Gastrocnemius medialis (tissue), 4 donors: Measurements from ENCODE around the gene ZNF366. TPM values are rescaled to one million over a fixed set of nuclear protein-coding genes. Genes with fewer than 3 reads are reported as not detected.

Source experiments
- ATAC-seq, 2 donors: fragments of 150-250 bp; one replicate each; pipeline ENCODE4 v1.9.1; 2016
- DNase-seq, 2 donors: peaks; one replicate each; pipeline ENCODE4 v3.0.0-alpha.2; 2019
- H3K27ac ChIP-seq, 4 donors: fragments of 200-600 bp; sonication (generic); 1 replicate in 1 of 4; 2 replicates in 3 of 4; pipeline ENCODE4 v1.5.1; 2016 to 2018; ENCODE audit warnings: mild to moderate bottlenecking in 2 of 4, moderate library complexity in 1 of 4
- H3K27me3 ChIP-seq, 3 donors: fragments of 200-600 bp; sonication (generic) in 2 of 3; 1 replicate in 1 of 3; 2 replicates in 2 of 3; pipeline versions ENCODE4 v1.5.1 to v1.6.0; 2016 to 2019; ENCODE audit warnings: mild to moderate bottlenecking in 1 of 3, moderate library complexity in 1 of 3
- H3K36me3 ChIP-seq, 2 donors: fragments of 200-600 bp; sonication (generic) in 1 of 2; one replicate each; pipeline ENCODE4 v1.5.1; 2017 to 2018
- H3K4me1 ChIP-seq, 2 donors: fragments of 200-600 bp; sonication (generic) in 1 of 2; one replicate each; pipeline ENCODE4 v1.5.1; 2016 to 2017; ENCODE audit warnings: mild to moderate bottlenecking in 2 of 2
- H3K4me3 ChIP-seq, 4 donors: fragments of 200-600 bp; sonication (generic) in 3 of 4; 1 replicate in 1 of 4; 2 replicates in 3 of 4; pipeline ENCODE4 v1.5.1; 2016 to 2019; ENCODE audit warnings: mild to moderate bottlenecking in 2 of 4
- H3K9me3 ChIP-seq, 3 donors: fragments of 200-600 bp; sonication (generic) in 2 of 3; 1 replicate in 1 of 3; 2 replicates in 2 of 3; pipeline ENCODE4 v1.5.1; 2016 to 2019
- CTCF ChIP-seq, 5 experiments: fragments of 450-650 bp in 3 of 5; fragments of 200-600 bp in 2 of 5; sonication (generic) in 2 of 5; IDR thresholded peaks in 4 of 5; conservative IDR thresholded peaks in 1 of 5; 1 replicate in 4 of 5; 2 replicates in 1 of 5; pipeline ENCODE4 v1.5.1; 2016 to 2019; ENCODE audit warnings: antibody characterized with exemption in 5 of 5, mild to moderate bottlenecking in 3 of 5, moderate library complexity in 3 of 5
- POLR2A ChIP-seq, 2 donors: fragments of 450-650 bp; IDR thresholded peaks; one replicate each; pipeline ENCODE4 v1.6.1; 2017; ENCODE audit warnings: antibody characterized with exemption in 2 of 2, mild to moderate bottlenecking in 2 of 2, moderate library complexity in 2 of 2
- in situ Hi-C, 4 donors: fragments of 200-750 bp; cut with MboI; loops; one replicate each; pipeline versions ENCODE4 v1.15.0 to v1.8.0; 2017; ENCODE audit warnings: low sequenced_read_pairs in 4 of 4
- intact Hi-C: fragments of 100-400 bp; cut with DNase I; formaldehyde crosslinking; loops from one replicate; pipeline ENCODE4 v1.15.1; 2023; ENCODE audit warnings: low total_unique reads
- total RNA-seq, 4 donors: library from RNA; depleted of rRNA; stranded (reverse); fragments of >200 nt; gene quantifications; one replicate each; pipeline versions ENCODE4 v1.1.0 to v1.2.3, GENCODE V29; 2016

The ZNF366 gene
- total RNA-seq, 4 donors from 2014 or later: 2.0 to 5.8 (median 3.0) TPM

DNA sequence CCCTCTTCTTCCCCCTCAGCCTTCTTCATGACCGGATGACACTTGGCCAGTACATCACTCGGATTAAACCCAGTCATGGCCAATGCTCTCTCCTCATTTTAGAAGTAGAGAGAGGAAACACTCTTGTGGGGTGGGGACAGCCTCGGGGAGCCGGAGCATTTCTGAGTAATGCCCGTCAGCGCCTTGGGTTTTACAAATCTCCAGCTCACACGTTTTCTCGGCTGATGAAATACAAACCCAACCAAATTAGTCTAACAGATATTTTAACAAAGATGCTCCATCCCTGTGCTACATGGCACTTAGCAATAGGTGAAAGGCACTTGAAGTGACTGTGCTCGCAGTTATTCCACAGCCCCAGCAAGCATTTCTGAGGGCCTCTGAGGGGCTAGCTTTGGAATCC lies 51.7 kb downstream of the ZNF366 start:
- Histone ChIP-seq H3K4me3 (no peak overlapping the region), H3K9me3 (no peaks in the 10 kb centered on the region), H3K27me3 (no peaks in the 10 kb centered on the region), H3K4me1 (peaks cover 50 to 64% of the 10 kb centered on the region in 2 donors), H3K27ac (peak overlapping the region; percentile 27 to 92 (median 82)), H3K36me3 (no peaks in the 10 kb centered on the region)
- ATAC-seq (no peak), DNase-seq (no peak)
- in situ Hi-C loops: loop anchor here in 1 of 4 donors (10.0 kb wide), 1 partner anchor 51 kb away; no protein-coding TSS in a partner anchor
- intact Hi-C loops: no loop called here
- TF ChIP-seq POLR2A (IDR thresholded peaks at IDR 0.05): no peak
- no peak for TF ChIP-seq CTCF (IDR thresholded peaks at IDR 0.05 in 4 of 5, conservative IDR thresholded peaks at IDR 0.05 in 1 of 5)

- no peak for TF ChIP-seq POLR2A (IDR thresholded peaks at IDR 0.05)
- TF ChIP-seq CTCF (IDR thresholded peaks at IDR 0.05 in 4 of 5, conservative IDR thresholded peaks at IDR 0.05 in 1 of 5): no peak
- in situ Hi-C loops (loop anchor here in 1 of 4 donors (10.0 kb wide), 1 partner anchor 50 kb away; no protein-coding TSS in a partner anchor), intact Hi-C loops (no loop called here)
- H3K27ac ChIP-seq: peak overlapping the region; percentile 27 to 92 (median 82)
- H3K4me1 ChIP-seq: peaks cover 55 to 69% of the 10 kb centered on the region in 2 donors
- H3K4me3 ChIP-seq: no peak overlapping the region
- no peak for ATAC-seq
- no peaks in the 10 kb centered on the region for H3K36me3 ChIP-seq
- no peaks in the 10 kb centered on the region for H3K27me3 ChIP-seq
- no peak for DNase-seq
- no peaks in the 10 kb centered on the region for H3K9me3 ChIP-seq
These were observed 52.2 kb downstream of the ZNF366 start for GRCh38 chr5:72454996-72455395.

- intact Hi-C loops: no loop called here
- Histone ChIP-seq H3K27me3 (no peaks in the 10 kb centered on the region), H3K9me3 (no peaks in the 10 kb centered on the region), H3K4me1 (peaks cover 50 to 67% of the 10 kb centered on the region in 2 donors), H3K4me3 (peak overlapping the region in 1 of 4 donors; percentile 14), H3K36me3 (no peaks in the 10 kb centered on the region), H3K27ac (peak overlapping the region; percentile 82 to 92 (median 88))
- ATAC-seq: no peak
- peak in 1 of 2 donors; percentile 30 for DNase-seq
- in situ Hi-C loops: loop anchor here in 1 of 4 donors (10.0 kb wide), 1 partner anchor 49 kb away; no protein-coding TSS in a partner anchor
- no peak for TF ChIP-seq CTCF (IDR thresholded peaks at IDR 0.05 in 4 of 5, conservative IDR thresholded peaks at IDR 0.05 in 1 of 5)
- TF ChIP-seq POLR2A (IDR thresholded peaks at IDR 0.05): no peak
These were observed 53.9 kb downstream of the ZNF366 start for GRCh38 chr5:72453246-72453775.

- TF ChIP-seq CTCF (IDR thresholded peaks at IDR 0.05 in 4 of 5, conservative IDR thresholded peaks at IDR 0.05 in 1 of 5): no peak
- TF ChIP-seq POLR2A (IDR thresholded peaks at IDR 0.05): peak in 1 of 2 donors; percentile 11
- H3K4me3 ChIP-seq: peak overlapping the region in 2 of 4 donors; percentile 1 to 14
- in situ Hi-C loops (loop anchor here in 1 of 4 donors (10.0 kb wide), 1 partner anchor 48 kb away; no protein-coding TSS in a partner anchor), intact Hi-C loops (no loop called here)
- peak; percentile 73 to 84 for DNase-seq
- no peaks in the 10 kb centered on the region for H3K36me3 ChIP-seq
- no peaks in the 10 kb centered on the region for H3K27me3 ChIP-seq
- peak overlapping the region; percentile 82 to 92 (median 88) for H3K27ac ChIP-seq
- peak; percentile 83 to 93 for ATAC-seq
- no peaks in the 10 kb centered on the region for H3K9me3 ChIP-seq
- H3K4me1 ChIP-seq: peaks cover 50 to 67% of the 10 kb centered on the region in 2 donors
These were observed 54.5 kb downstream of the ZNF366 start for GRCh38 chr5:72452515-72453245.
